Activated CD4-positive, alpha-beta memory T cell treated with anti-CD3 and anti-CD28 coated beads for 36 hours (primary cell): Measurements from ENCODE around the gene MIPOL1. TPM values are rescaled to one million over a fixed set of nuclear protein-coding genes. Genes with fewer than 3 reads are reported as not detected.

Source experiments
- CTCF ChIA-PET: fragments of 350-600 bp; sonication (Branson Sonifier 250); formaldehyde crosslinking; loops from one replicate; lab custom pipeline; 2021; ENCODE audit warnings: antibody characterized with exemption, inconsistent platforms; lab: Charles Lee
- POLR2A ChIA-PET: fragments of 350-600 bp; sonication (Branson Sonifier 250); formaldehyde crosslinking; loops from one replicate; lab custom pipeline; 2021; ENCODE audit warnings: antibody characterized with exemption; lab: Charles Lee
- DNase-seq: peaks from one replicate; pipeline ENCODE4 v3.0.0-alpha.2; 2020
- H3K27ac Mint-ChIP-seq: one replicate; pipeline ENCODE4 v1.8.0; 2021; ENCODE audit warnings: mixed read lengths
- H3K27me3 Mint-ChIP-seq: one replicate; pipeline ENCODE4 v1.8.0; 2021; ENCODE audit warnings: mixed read lengths
- H3K36me3 Mint-ChIP-seq: one replicate; pipeline ENCODE4 v1.8.0; 2021; ENCODE audit warnings: mixed read lengths
- H3K4me1 Mint-ChIP-seq: one replicate; pipeline ENCODE4 v1.8.0; 2021; ENCODE audit warnings: low read depth, mixed read lengths
- H3K4me3 Mint-ChIP-seq: one replicate; pipeline ENCODE4 v1.8.0; 2021; ENCODE audit warnings: mild to moderate bottlenecking, mixed read lengths
- H3K9me3 Mint-ChIP-seq: one replicate; pipeline ENCODE4 v1.8.0; 2021; ENCODE audit warnings: mixed read lengths
- intact Hi-C: fragments of 100-400 bp; cut with micrococcal nuclease; formaldehyde crosslinking; loops from one replicate; pipeline ENCODE4 v1.15.1; 2023
- total RNA-seq, 2 experiments: library from RNA; stranded (reverse); gene quantifications; one replicate each; pipeline ENCODE4 v1.2.3, GENCODE V29; 2021

MIPOL1 gene
- total RNA-seq, 2 experiments from 2014 or later = 0.14 to 0.51 TPM

DNA sequence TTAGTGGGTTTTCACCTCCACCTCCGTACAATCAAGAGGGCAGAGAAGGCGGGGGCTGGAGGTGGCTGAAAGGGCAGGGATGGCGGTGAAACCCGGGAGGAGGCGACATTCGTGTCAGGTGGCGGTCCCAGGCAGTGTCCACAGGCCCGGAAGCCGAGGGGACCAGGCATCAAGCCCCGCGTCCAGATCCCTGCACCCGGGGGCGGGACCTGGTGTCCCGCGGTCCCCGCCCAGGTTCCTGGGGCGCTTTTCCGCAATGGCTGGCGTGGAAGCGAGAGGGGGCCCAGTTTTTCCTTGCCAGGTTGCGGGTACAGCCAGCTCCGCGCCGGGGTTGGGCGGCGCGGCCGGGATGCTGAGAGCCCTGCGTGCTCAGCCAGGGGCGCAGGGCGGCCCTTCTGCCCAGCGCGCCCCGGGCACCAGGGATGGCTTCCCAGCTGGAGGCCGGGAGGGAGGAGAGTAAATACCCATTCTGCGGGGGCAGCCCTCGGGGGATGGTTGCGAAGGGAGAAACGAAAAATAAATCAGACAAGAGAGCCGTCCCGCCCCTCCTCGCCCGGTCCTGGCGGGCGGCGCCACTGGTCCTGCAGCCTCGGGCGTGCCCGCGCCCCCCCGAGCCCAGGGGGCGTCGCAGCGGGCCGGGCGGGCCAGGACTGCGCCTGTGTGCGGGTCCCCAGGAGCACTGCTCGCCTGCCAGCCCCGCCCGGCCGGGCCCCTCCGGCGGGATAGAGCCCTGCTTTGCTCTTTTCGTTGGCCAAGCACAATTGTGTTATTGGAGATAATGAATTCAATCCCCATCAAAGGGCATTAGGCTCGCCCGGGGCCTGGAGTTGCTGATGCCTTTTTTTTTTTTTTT, 385.8 kb downstream of the MIPOL1 start:
- Mint-ChIP-seq H3K4me1 (no peaks in the 10 kb centered on the region), H3K36me3 (peaks cover 4% of the 10 kb centered on the region), H3K27me3 (peaks cover 43% of the 10 kb centered on the region), H3K4me3 (no peak overlapping the region), H3K27ac (no peak overlapping the region), H3K9me3 (no peaks in the 10 kb centered on the region)
- no peak for DNase-seq
- POLR2A ChIA-PET = no interaction called here
- intact Hi-C loops = no loop called here
- CTCF ChIA-PET = no interaction called here

GRCh38 chr14:37584211-37585100, 386.7 kb downstream of the MIPOL1 start:
- H3K27ac Mint-ChIP-seq = no peak overlapping the region
- no peak overlapping the region for H3K4me3 Mint-ChIP-seq
- POLR2A ChIA-PET = no interaction called here
- no peak for DNase-seq
- CTCF ChIA-PET = no interaction called here
- no peaks in the 10 kb centered on the region for H3K4me1 Mint-ChIP-seq
- H3K9me3 Mint-ChIP-seq = no peaks in the 10 kb centered on the region
- H3K27me3 Mint-ChIP-seq = peaks cover 50% of the 10 kb centered on the region
- intact Hi-C loops = loop anchor here (1.0 kb wide), 1 partner anchor 12 kb away; no protein-coding TSS in a partner anchor
- peaks cover 5% of the 10 kb centered on the region for H3K36me3 Mint-ChIP-seq

DNA sequence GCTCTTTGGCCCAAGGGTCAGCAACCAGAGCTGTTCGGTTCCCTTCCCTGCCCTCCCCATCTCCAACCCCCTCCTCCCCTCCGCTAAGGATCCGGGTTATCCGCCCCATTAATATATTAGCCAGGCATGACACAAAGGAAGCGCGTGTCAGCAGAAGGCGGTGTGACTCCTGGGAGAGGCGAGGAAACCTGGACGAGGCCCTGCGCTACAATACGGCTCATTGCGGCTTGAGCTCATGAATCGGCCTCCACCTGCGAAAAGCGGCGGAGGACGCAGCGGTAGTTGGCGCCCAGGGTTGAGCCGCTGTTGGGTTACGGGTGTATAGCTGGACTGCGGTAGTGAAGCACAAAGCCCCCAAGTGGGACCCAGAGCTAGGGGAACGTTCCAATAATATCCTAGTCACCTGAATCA, 387.4 kb downstream of the MIPOL1 start:
- no peak for DNase-seq
- H3K36me3 Mint-ChIP-seq = peaks cover 5% of the 10 kb centered on the region
- peak overlapping the region; percentile 33 for H3K27ac Mint-ChIP-seq
- CTCF ChIA-PET = no interaction called here
- intact Hi-C loops = loop anchor here (1.0 kb wide), 1 partner anchor 11 kb away; no protein-coding TSS in a partner anchor
- POLR2A ChIA-PET = no interaction called here
- H3K4me1 Mint-ChIP-seq = no peaks in the 10 kb centered on the region
- no peak overlapping the region for H3K4me3 Mint-ChIP-seq
- H3K27me3 Mint-ChIP-seq = peaks cover 52% of the 10 kb centered on the region
- H3K9me3 Mint-ChIP-seq = peaks cover under 1% of the 10 kb centered on the region

DNA sequence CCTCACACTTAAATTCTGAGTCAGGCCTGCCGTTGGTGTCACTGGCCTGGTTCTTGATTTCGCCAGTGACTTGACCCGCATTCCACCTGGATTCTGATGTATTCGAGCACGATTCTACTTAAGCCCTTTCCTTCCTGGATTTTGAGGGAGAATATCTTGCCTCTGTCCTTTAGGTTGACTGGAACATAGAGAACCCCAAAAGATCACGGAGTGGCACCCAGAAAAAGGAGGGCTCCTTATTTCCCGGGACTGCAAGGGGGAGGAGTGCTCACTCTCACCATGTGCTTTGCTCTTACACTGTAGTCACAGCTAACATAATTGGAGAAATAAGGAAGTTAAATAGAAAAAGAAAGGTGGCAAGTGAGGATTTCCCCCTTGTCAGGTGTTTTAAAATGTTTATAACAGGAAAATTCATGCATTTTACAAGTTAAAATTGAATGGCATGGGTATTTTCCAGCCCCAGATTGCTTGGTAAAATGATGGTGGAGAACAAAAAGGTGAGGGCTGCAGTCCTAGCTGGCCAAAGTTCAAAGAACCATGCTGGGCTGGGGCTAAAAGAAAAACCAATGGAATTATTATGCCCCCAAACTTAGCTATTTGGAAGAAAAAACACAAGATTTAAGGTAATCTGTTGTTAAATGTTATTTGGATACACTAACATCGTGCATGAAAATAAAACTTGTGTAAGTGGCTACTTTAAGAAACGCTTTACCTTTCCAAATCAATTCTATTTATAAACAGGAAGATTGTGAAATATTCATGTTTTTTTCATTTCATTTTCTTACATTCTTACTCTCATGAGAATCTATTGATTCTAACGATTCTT, 388.4 kb downstream of the MIPOL1 start:
- H3K36me3 Mint-ChIP-seq = peaks cover 10% of the 10 kb centered on the region
- CTCF ChIA-PET = no interaction called here
- no peak for DNase-seq
- no peak overlapping the region for H3K27ac Mint-ChIP-seq
- intact Hi-C loops = loop anchor here (1.0 kb wide), 1 partner anchor 10 kb away; no protein-coding TSS in a partner anchor
- H3K9me3 Mint-ChIP-seq = peaks cover 2% of the 10 kb centered on the region
- peaks cover 61% of the 10 kb centered on the region for H3K27me3 Mint-ChIP-seq
- no peak overlapping the region for H3K4me3 Mint-ChIP-seq
- POLR2A ChIA-PET = no interaction called here
- H3K4me1 Mint-ChIP-seq = no peaks in the 10 kb centered on the region

GRCh38 chr14:37586797-37587130, 389.0 kb downstream of the MIPOL1 start:
- H3K36me3 Mint-ChIP-seq = peaks cover 12% of the 10 kb centered on the region

GRCh38 chr14:37587131-37587803, 389.5 kb downstream of the MIPOL1 start:
- peaks cover 3% of the 10 kb centered on the region for H3K9me3 Mint-ChIP-seq
- CTCF ChIA-PET = no interaction called here
- H3K4me3 Mint-ChIP-seq = no peak overlapping the region

More at GRCh38 chr14:37586797-37587130, 389.0 kb downstream of the MIPOL1 start:
- Mint-ChIP-seq H3K4me1 (no peaks in the 10 kb centered on the region), H3K4me3 (no peak overlapping the region), H3K27ac (no peak overlapping the region), H3K27me3 (peaks cover 59% of the 10 kb centered on the region), H3K9me3 (peaks cover 3% of the 10 kb centered on the region)
- POLR2A ChIA-PET = no interaction called here
- intact Hi-C loops = no loop called here
- CTCF ChIA-PET = no interaction called here
- no peak for DNase-seq

GRCh38 chr14:37587881-37588666, 390.3 kb downstream of the MIPOL1 start:
- POLR2A ChIA-PET = no interaction called here
- CTCF ChIA-PET = no interaction called here
- Mint-ChIP-seq H3K4me3 (no peak overlapping the region), H3K9me3 (peaks cover 3% of the 10 kb centered on the region), H3K36me3 (peaks cover 22% of the 10 kb centered on the region), H3K4me1 (peaks cover 3% of the 10 kb centered on the region), H3K27ac (no peak overlapping the region), H3K27me3 (peaks cover 69% of the 10 kb centered on the region)
- intact Hi-C loops = no loop called here
- no peak for DNase-seq

More at GRCh38 chr14:37587131-37587803, 389.5 kb downstream of the MIPOL1 start:
- POLR2A ChIA-PET = no interaction called here
- no peak overlapping the region for H3K27ac Mint-ChIP-seq
- no peak for DNase-seq
- intact Hi-C loops = no loop called here
- no peaks in the 10 kb centered on the region for H3K4me1 Mint-ChIP-seq
- peaks cover 62% of the 10 kb centered on the region for H3K27me3 Mint-ChIP-seq
- peaks cover 15% of the 10 kb centered on the region for H3K36me3 Mint-ChIP-seq

- POLR2A ChIA-PET = no interaction called here
- H3K4me3 Mint-ChIP-seq = no peak overlapping the region
- CTCF ChIA-PET = no interaction called here
- no peak overlapping the region for H3K27ac Mint-ChIP-seq
- H3K36me3 Mint-ChIP-seq = peaks cover 22% of the 10 kb centered on the region
- H3K9me3 Mint-ChIP-seq = peaks cover 3% of the 10 kb centered on the region
- DNase-seq = no peak
- intact Hi-C loops = no loop called here
- peaks cover 70% of the 10 kb centered on the region for H3K27me3 Mint-ChIP-seq
- peaks cover 3% of the 10 kb centered on the region for H3K4me1 Mint-ChIP-seq
Observed at GRCh38 chr14:37588667-37588955, 390.9 kb downstream of the MIPOL1 start.

- no peak overlapping the region for H3K4me3 Mint-ChIP-seq
- H3K4me1 Mint-ChIP-seq = peaks cover 6% of the 10 kb centered on the region
- H3K27ac Mint-ChIP-seq = no peak overlapping the region
- H3K36me3 Mint-ChIP-seq = peaks cover 25% of the 10 kb centered on the region
- POLR2A ChIA-PET = no interaction called here
- H3K27me3 Mint-ChIP-seq = peaks cover 75% of the 10 kb centered on the region
- intact Hi-C loops = no loop called here
- CTCF ChIA-PET = no interaction called here
- peaks cover 5% of the 10 kb centered on the region for H3K9me3 Mint-ChIP-seq
- DNase-seq = no peak
Observed at GRCh38 chr14:37588956-37589714, 391.4 kb downstream of the MIPOL1 start.

GRCh38 chr14:37589715-37590427, 392.1 kb downstream of the MIPOL1 start:
- POLR2A ChIA-PET = no interaction called here
- no peak overlapping the region for H3K27ac Mint-ChIP-seq
- H3K4me3 Mint-ChIP-seq = no peak overlapping the region
- H3K4me1 Mint-ChIP-seq = peaks cover 8% of the 10 kb centered on the region
- no peak for DNase-seq
- peaks cover 26% of the 10 kb centered on the region for H3K36me3 Mint-ChIP-seq
- CTCF ChIA-PET = no interaction called here
- peaks cover 7% of the 10 kb centered on the region for H3K9me3 Mint-ChIP-seq
- peaks cover 75% of the 10 kb centered on the region for H3K27me3 Mint-ChIP-seq
- intact Hi-C loops = loop anchor here (5.0 to 10.0 kb wide), 3 partner anchors 485 to 1073 kb away; partner anchors contain the start of gene NKX2-8
